B cell (primary cell): ENCODE data around the gene TPSB2.

ENCODE experiments used
- CTCF ChIP-seq: fragments of 200-600 bp; IDR thresholded peaks from one replicate; pipeline ENCODE4 v1.8.0; 2022; ENCODE audit warnings: antibody characterized with exemption, mild to moderate bottlenecking
- EZH2 ChIP-seq: IDR thresholded peaks from 2 replicates; pipeline ENCODE4 v1.6.1; 2012; ENCODE audit warnings: borderline replicate concordance, low read depth, mild to moderate bottlenecking, moderate library complexity, low read length; ENCODE audit not compliant: insufficient read depth, poor library complexity, severe bottlenecking

- TF ChIP-seq EZH2 (no peak), CTCF (no peak)
These were observed 31.8 kb downstream of the TPSB2 start for GRCh38 chr16:1198194-1198593.
